ENCODE measurements around the gene DLEC1.

The DLEC1 gene

DNA sequence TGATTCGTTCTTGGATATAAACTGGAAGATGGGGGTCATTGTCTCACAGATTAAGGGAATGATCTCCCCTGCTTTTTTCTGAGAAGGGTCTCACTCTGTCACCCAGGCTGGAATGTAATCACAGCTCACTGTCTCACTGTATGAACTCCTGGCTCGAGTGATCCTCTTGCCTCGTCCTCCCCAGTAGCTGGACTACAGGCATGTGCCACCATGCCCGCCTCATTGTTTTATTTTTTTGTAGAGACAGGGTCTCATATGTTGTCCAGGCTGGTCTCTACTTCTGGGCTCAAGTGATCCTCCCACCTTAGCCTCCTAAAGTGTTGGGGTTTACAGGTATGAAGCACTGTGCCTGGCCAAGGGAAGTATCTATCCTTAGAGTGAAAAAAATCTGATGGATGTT is 131.7 kb downstream of the DLEC1 start:
- Histone ChIP-seq H3K4me1 (ENCODE audit: insufficient read depth, poor library complexity, severe bottlenecking) (peaks cover 45% of the 10 kb centered on the region), H3K4me3 (ENCODE audit: severe bottlenecking) (no peak overlapping the region), H3K27me3 (ENCODE audit: insufficient read depth, poor library complexity, severe bottlenecking) (no peaks in the 10 kb centered on the region), H3K36me3 (ENCODE audit: low read depth) (peaks cover 10% of the 10 kb centered on the region; the same call in 1 of the 2 replicates), H3K27ac (ENCODE audit: poor library complexity, severe bottlenecking) (peak overlapping the region; percentile 91), H3K9me3 (ENCODE audit: severe bottlenecking) (no peaks in the 10 kb centered on the region)
- no peak for ATAC-seq (ENCODE audit: low read depth)
- TF ChIP-seq CTCF (IDR thresholded peaks at IDR 0.05; ENCODE audit: poor library complexity, severe bottlenecking): no peak
- no peak for DNase-seq (ENCODE audit: low spot score)

- Histone ChIP-seq H3K27me3 (ENCODE audit: insufficient read depth, poor library complexity, severe bottlenecking) (no peaks in the 10 kb centered on the region), H3K27ac (ENCODE audit: poor library complexity, severe bottlenecking) (peak overlapping the region; percentile 91), H3K4me3 (ENCODE audit: severe bottlenecking) (no peak overlapping the region), H3K9me3 (ENCODE audit: severe bottlenecking) (no peaks in the 10 kb centered on the region), H3K4me1 (ENCODE audit: insufficient read depth, poor library complexity, severe bottlenecking) (peaks cover 45% of the 10 kb centered on the region), H3K36me3 (ENCODE audit: low read depth) (peaks cover 14% of the 10 kb centered on the region)
- no peak for DNase-seq (ENCODE audit: low spot score)
- no peak for TF ChIP-seq CTCF (IDR thresholded peaks at IDR 0.05; ENCODE audit: poor library complexity, severe bottlenecking)
- no peak for ATAC-seq (ENCODE audit: low read depth)
Observed at GRCh38 chr3:38171622-38172021, 132.6 kb downstream of the DLEC1 start.
